Activated CD4-positive, CD25-positive, alpha-beta regulatory T cell treated with anti-CD3 and anti-CD28 coated beads, Interleukin-2, amount 50 U/mL, for 72 hours (primary cell): Measurements from ENCODE around the gene RTL3.

Source experiments
- DNase-seq: peaks from one replicate; pipeline ENCODE4 v3.0.0; 2021

The RTL3 gene

GRCh38 chrX:78614264-78614663 lies 44.9 kb downstream of the RTL3 start:
- DNase-seq = no peak
